Osteoblast (primary cell): ENCODE data around the gene DOC2A. TPM values are rescaled to one million over a fixed set of nuclear protein-coding genes. Genes with fewer than 3 reads are reported as not detected.
"Not testable (repeated sequence)": the region's sequence is repeated elsewhere in the genome, so short reads cannot be mapped to it uniquely, and the experiment has no call there.

Source experiments
- DNase-seq: peaks from one replicate; pipeline ENCODE4 v3.0.0; 2011; ENCODE audit warnings: low spot score, mixed read lengths; ENCODE audit not compliant: insufficient read length; ENCODE audit errors: missing footprints
- H2AFZ ChIP-seq: 2 replicates; pipeline ENCODE4 v1.6.0; 2011; ENCODE audit warnings: mild to moderate bottlenecking, low read length
- H3K27ac ChIP-seq: 2 replicates; pipeline ENCODE4 v1.5.1; 2011; ENCODE audit warnings: mild to moderate bottlenecking, low read depth, low read length, moderate library complexity
- H3K27me3 ChIP-seq: 2 replicates; pipeline ENCODE4 v1.6.0; 2012; ENCODE audit warnings: mild to moderate bottlenecking, control low read depth, inconsistent platforms, low read length, moderate library complexity; ENCODE audit not compliant: insufficient read depth
- H3K36me3 ChIP-seq: 2 replicates; pipeline ENCODE4 v1.5.1; 2011; ENCODE audit warnings: mild to moderate bottlenecking, low read length, control low read depth, moderate library complexity; ENCODE audit not compliant: insufficient read depth
- H3K4me1 ChIP-seq: 2 replicates; pipeline ENCODE4 v1.5.1; 2011; ENCODE audit warnings: mild to moderate bottlenecking, low read length, control low read depth, moderate library complexity; ENCODE audit not compliant: insufficient read depth
- H3K4me2 ChIP-seq: 2 replicates; pipeline ENCODE4 v1.6.0; 2011; ENCODE audit warnings: mild to moderate bottlenecking, low read length; ENCODE audit not compliant: insufficient read depth
- H3K4me3 ChIP-seq: fragments of 200-600 bp; sonication (generic); 3 replicates; pipeline ENCODE4 v1.5.1; 2012; ENCODE audit warnings: mild to moderate bottlenecking, low read length, inconsistent platforms; ENCODE audit not compliant: insufficient read depth
- H3K79me2 ChIP-seq: 2 replicates; pipeline ENCODE4 v1.6.0; 2012; ENCODE audit warnings: mild to moderate bottlenecking, low read length, control low read depth, inconsistent platforms; ENCODE audit not compliant: insufficient read depth
- H3K9me3 ChIP-seq: 2 replicates; pipeline ENCODE4 v1.5.1; 2011; ENCODE audit warnings: low read depth, low read length, control low read depth
- H4K20me1 ChIP-seq: 2 replicates; pipeline ENCODE4 v1.6.0; 2012; ENCODE audit warnings: mild to moderate bottlenecking, low read length, control low read depth; ENCODE audit not compliant: insufficient read depth
- CTCF ChIP-seq: IDR thresholded peaks from 2 replicates; pipeline ENCODE4 v1.5.1; 2011; ENCODE audit warnings: mild to moderate bottlenecking, low read depth, low read length, moderate library complexity; ENCODE audit errors: extremely low read depth
- total RNA-seq: library from RNA; depleted of rRNA; stranded (reverse); fragments of >200 nt; gene quantifications from 2 replicates; pipeline ENCODE4 v1.2.3, GENCODE V29; 2012

The DOC2A gene
- total RNA-seq, 1 donor, result not detected

- H3K4me3 ChIP-seq, result no peak overlapping the region
- no peak for TF ChIP-seq CTCF
- H3K9me3 ChIP-seq, result no peaks in the 10 kb centered on the region
- H2AFZ ChIP-seq, result no peak overlapping the region
- peaks cover 3% of the 10 kb centered on the region for H3K27me3 ChIP-seq
- H4K20me1 ChIP-seq, result no peaks in the 10 kb centered on the region
- H3K4me2 ChIP-seq, result no peak overlapping the region
- no peak for DNase-seq
- H3K4me1 ChIP-seq, result peaks cover 1% of the 10 kb centered on the region
- no peak overlapping the region for H3K27ac ChIP-seq
- H3K36me3 ChIP-seq, result no peaks in the 10 kb centered on the region
- no peaks in the 10 kb centered on the region for H3K79me2 ChIP-seq
Observed at GRCh38 chr16:30017277-30017656, 6.4 kb upstream of the DOC2A start.

- Histone ChIP-seq H3K4me1 (peaks cover 6% of the 10 kb centered on the region), H3K36me3 (no peaks in the 10 kb centered on the region), H3K4me2 (no peak overlapping the region), H3K79me2 (no peaks in the 10 kb centered on the region), H3K27ac (no peak overlapping the region), H3K9me3 (no peaks in the 10 kb centered on the region), H2AFZ (no peak overlapping the region), H3K27me3 (peaks cover 8% of the 10 kb centered on the region), H4K20me1 (no peaks in the 10 kb centered on the region), H3K4me3 (no peak overlapping the region)
- DNase-seq, result no peak
- TF ChIP-seq CTCF, result no peak
Observed at GRCh38 chr16:30016555-30017276, 5.9 kb upstream of the DOC2A start.

- not testable (repeated sequence) for H4K20me1 ChIP-seq, H3K9me3 ChIP-seq, H2AFZ ChIP-seq, H3K36me3 ChIP-seq, H3K4me2 ChIP-seq, H3K79me2 ChIP-seq, H3K4me1 ChIP-seq, H3K27ac ChIP-seq, DNase-seq, H3K4me3 ChIP-seq
- peaks cover 14% of the 10 kb centered on the region for H3K27me3 ChIP-seq
Observed at GRCh38 chr16:30015450-30015849, 4.6 kb upstream of the DOC2A start.

- not testable (repeated sequence) for H3K27ac ChIP-seq, H4K20me1 ChIP-seq, H3K36me3 ChIP-seq, H3K9me3 ChIP-seq, H3K4me1 ChIP-seq, H3K4me3 ChIP-seq, DNase-seq, H2AFZ ChIP-seq, H3K79me2 ChIP-seq
- Histone ChIP-seq H3K4me2 (peak overlapping the region; percentile 48), H3K27me3 (peaks cover 30% of the 10 kb centered on the region)
Observed at GRCh38 chr16:30012598-30012997, 1.8 kb upstream of the DOC2A start.

GRCh38 chr16:30011714-30012504 is 1.1 kb upstream of the DOC2A start:
- H3K9me3 ChIP-seq, result no peaks in the 10 kb centered on the region
- H3K27ac ChIP-seq, result no peak overlapping the region
- H3K79me2 ChIP-seq, result no peaks in the 10 kb centered on the region
- TF ChIP-seq CTCF, result no peak
- H3K4me3 ChIP-seq, result no peak overlapping the region
- peak overlapping the region; percentile 48 for H3K4me2 ChIP-seq
- peaks cover 30% of the 10 kb centered on the region for H3K27me3 ChIP-seq
- no peaks in the 10 kb centered on the region for H4K20me1 ChIP-seq
- no peak overlapping the region for H2AFZ ChIP-seq
- no peaks in the 10 kb centered on the region for H3K36me3 ChIP-seq
- peaks cover 6% of the 10 kb centered on the region for H3K4me1 ChIP-seq
- peak; percentile 93 for DNase-seq
